ENCODE results near the gene PROP1. TPM values are rescaled to one million over a fixed set of nuclear protein-coding genes. Genes with fewer than 3 reads are reported as not detected.
"Not testable (repeated sequence)": the region's sequence is repeated elsewhere in the genome, so short reads cannot be mapped to it uniquely, and the experiment has no call there.

Gene PROP1
- total RNA-seq: not detected in 2 replicates

DNA sequence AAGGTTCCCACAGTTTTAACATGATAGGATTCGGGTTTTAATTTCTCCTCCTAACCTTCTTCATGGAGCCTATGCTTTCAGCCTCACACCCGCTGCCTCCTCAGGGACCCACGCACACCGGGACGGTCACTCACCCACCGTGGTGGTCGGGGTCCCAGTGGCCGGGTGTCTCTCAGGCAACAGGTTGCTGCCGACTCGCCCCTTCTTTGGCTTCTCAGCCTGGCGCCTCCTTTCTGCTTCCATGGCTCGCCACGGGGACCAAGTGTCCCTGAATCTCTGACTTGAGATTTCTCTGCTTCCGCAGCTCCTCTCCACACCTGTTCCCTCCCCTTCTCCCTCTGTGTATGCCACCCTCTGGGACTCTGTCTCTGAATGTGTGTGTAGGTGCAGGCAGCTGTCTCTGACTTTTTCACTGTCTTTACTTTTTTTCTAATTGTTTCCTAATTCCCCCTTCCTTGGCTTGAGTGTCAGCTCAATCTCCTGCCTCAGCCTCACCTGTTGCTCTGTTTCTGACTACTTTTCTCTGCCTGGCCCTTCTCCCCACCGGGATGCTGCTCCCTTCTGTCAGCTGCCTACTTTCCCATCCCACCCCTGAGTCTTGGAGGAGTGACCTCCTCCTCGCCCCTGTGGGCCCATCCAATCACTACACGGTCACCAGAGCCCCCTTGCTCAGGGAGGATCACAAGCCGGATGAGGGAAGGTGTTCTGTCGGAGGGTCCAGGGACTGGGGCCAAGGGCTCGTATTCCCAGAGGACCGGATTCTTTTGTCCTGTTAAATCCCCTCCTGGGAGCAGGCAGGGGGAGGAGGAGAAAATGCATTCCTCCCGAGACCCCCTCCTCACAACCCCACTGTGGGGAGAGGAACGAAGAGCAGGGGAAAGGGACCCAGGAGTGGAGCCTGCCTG lies at the start of gene PROP1:
Gene PROP1, minus strand, starts transcription at position 552 of the 905 bp plus-strand sequence. Its CDS starts 309 bp downstream, at position 243.
- no peak for TF ChIP-seq CTCF (conservative IDR thresholded peaks at IDR 0.05; ENCODE audit: low read depth, low read length)
- no peak within 1 kb of the TSS for H3K4me3 ChIP-seq (ENCODE audit: low read depth, low read length)
- DNase-seq (ENCODE audit: low read depth): no peak

GRCh38 chr5:178019379-178020030 lies 23.5 kb upstream of the PROP1 start:
- not testable (repeated sequence) for H3K4me3 ChIP-seq (ENCODE audit: low read depth, low read length); DNase-seq (ENCODE audit: low read depth)

DNA sequence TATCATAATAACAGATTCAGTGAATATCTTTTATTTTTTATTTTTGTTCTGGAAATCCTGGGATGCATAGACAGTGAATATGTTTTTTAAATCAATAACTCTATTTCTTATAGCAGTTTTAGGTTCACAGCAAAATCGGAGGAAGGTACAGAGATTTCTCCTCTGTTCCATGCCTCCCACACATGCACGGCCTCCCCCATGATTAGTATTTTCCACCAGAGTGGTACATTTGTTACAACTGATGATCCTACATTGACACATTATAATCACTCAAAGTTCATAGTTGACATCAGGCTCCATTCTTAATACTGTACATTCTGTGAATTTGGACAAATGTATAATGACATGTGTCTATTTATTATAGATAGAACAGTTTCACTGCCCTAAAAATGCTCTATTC lies 16.7 kb upstream of the PROP1 start:
- not testable (repeated sequence) for H3K4me3 ChIP-seq (ENCODE audit: low read depth, low read length); DNase-seq (ENCODE audit: low read depth)

DNA sequence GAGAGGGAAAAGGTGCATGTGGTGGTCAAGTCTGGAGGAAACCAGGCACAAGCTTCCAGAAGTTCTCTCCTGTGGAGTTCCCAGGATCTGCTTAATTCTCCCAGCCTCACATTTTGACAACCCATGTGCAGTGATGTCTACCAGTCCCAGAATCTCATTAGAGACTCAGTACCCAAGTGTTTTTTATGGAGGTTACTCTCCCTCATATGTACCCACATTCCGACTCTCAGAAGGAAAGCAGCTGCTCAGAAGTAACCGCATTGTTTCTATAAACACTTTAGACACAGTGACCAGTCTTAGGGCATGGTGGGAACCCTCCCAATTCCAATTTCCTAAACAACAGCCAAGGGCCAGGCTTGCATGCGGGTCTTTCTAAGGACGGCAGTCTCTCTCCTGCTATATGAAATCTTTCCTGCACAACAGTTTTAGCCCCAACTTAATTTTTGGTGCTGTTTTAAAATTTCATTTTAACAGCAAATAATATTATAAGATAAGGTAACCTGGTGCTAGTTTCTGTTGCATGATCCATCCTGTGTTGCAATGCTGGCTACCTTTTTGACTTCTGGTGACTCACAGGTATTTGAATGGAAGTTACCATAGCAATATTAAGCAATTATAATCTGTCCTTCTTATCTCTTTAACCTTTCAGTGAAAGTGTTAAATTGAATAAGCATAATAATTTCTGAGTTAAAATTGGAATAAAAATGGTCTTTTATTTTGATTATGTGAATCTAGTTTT lies 15.9 kb upstream of the PROP1 start:
- not testable (repeated sequence) for H3K4me3 ChIP-seq (ENCODE audit: low read depth, low read length); DNase-seq (ENCODE audit: low read depth)

DNA sequence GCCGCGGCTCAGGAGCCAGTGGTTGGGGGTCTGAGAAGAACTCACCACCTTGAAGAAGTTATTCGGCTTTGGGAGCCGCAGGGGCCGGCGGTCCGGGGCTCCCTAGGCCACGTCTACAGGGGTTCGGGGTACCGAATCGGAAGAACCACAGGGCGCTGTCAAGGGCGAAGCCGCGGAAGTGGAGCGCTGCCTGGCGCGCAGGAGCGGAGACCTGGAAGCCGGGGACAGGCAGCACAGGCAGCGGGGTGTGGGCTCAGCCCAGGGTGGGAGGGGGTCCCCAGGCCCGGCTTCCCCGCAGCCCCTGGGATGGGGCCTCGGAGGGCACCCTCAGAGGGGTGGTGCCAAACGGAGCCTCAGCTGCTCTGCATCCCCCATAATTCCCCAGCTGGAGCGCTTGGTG lies 11.2 kb upstream of the PROP1 start:
- DNase-seq (ENCODE audit: low read depth): not testable (repeated sequence)
- peak overlapping the region; percentile 38 for H3K4me3 ChIP-seq (ENCODE audit: low read depth, low read length)

DNA sequence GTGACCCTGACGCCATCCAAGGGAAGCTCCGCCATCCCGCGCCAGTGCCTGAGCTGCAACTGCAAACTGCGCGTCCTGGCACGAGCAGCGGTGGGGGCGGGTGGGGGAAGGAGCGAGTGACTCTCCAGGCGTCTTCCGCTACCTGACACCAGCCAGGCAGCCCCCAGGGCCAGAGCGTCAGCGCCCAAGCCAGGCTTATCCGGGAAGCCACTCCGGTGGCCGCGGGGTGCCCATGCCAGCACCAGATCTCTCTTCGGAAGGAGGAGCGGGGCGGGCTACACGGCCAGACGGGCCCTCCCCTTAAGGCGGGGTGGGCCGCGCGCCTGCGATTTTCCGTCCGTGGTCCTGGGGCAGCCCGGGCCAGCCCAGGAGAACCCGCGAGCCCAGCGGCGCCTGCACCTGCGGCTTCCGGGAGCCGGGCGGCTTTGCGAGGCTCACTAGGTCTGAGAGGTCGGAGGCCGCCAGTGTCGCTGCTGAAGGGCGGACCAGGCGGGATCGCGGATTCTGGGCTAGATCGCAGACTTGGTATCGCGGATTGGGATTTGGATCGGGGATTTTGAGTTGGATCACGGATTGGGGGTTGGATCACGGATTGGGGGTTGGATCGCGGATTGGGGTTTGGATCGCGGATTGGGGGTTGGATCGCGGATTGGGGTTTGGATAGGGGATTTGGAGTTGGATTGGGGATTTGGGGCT lies 10.6 kb upstream of the PROP1 start:
- H3K4me3 ChIP-seq (ENCODE audit: low read depth, low read length): peak overlapping the region; percentile 38
- not testable (repeated sequence) for DNase-seq (ENCODE audit: low read depth)

DNA sequence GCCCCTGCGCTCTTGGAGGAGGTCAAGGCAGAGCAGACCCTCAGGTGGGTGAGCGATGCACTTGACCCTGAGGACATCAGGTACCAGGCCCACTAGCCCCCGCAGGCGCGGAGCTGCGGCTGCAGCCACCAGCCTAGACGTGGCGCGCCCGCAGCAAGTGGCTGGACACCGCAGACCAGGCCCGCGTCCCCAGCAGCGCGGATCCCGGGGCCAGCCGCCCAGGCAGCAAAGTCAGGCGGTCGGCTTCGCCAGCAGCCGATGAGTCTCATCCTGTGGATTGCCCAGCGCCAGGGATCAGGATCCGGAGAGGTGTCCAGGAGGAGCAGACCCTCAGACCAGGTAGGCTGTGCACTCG lies 10.1 kb upstream of the PROP1 start:
- not testable (repeated sequence) for H3K4me3 ChIP-seq (ENCODE audit: low read depth, low read length); DNase-seq (ENCODE audit: low read depth)

GRCh38 chr5:177997846-177998245 lies 1.8 kb upstream of the PROP1 start:
- no peak for DNase-seq (ENCODE audit: low read depth)
- no peak for TF ChIP-seq CTCF (conservative IDR thresholded peaks at IDR 0.05; ENCODE audit: low read depth, low read length)
- no peak overlapping the region for H3K4me3 ChIP-seq (ENCODE audit: low read depth, low read length)

DNA sequence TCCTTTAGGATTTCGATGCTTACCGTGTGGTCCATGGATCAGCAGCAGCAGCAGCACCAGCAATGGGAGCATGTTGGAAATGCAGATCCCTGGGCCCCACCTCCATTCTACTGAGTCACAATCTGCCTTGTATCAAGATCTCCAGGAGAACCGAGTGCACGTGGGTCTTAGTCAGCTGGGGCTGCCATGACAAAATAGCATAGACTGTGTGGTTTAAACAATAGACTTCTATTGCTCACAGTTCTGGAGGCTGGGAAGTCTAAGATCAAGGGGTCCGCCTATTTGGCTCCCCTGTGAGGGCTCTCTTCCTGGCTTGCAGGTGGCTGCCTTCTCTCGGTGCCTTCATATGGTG lies 1.3 kb upstream of the PROP1 start:
- TF ChIP-seq CTCF (conservative IDR thresholded peaks at IDR 0.05; ENCODE audit: low read depth, low read length): no peak
- DNase-seq (ENCODE audit: low read depth): no peak
- H3K4me3 ChIP-seq (ENCODE audit: low read depth, low read length): no peak overlapping the region
